Activated T-helper 9 cell treated with anti-CD3 and anti-CD28 coated beads, Interleukin-2, amount 50 U/mL, for 16 hours (primary cell): Measurements from ENCODE around the gene VEPH1.

Source experiments
- DNase-seq: peaks from one replicate; pipeline ENCODE4 v3.0.0-alpha.2; 2020; ENCODE audit warnings: low read depth

Gene VEPH1

GRCh38 chr3:157259825-157260224 lies 243.4 kb downstream of the VEPH1 start:
- DNase-seq, result no peak

- DNase-seq, result no peak
These were observed 246.1 kb downstream of the VEPH1 start for GRCh38 chr3:157257101-157257500.

GRCh38 chr3:157255797-157256196 lies 247.4 kb downstream of the VEPH1 start:
- no peak for DNase-seq

GRCh38 chr3:157251685-157252084 lies 251.5 kb downstream of the VEPH1 start:
- no peak for DNase-seq

GRCh38 chr3:157249606-157250005 lies 253.6 kb downstream of the VEPH1 start:
- no peak for DNase-seq

GRCh38 chr3:157248590-157249422 lies 254.4 kb downstream of the VEPH1 start:
- no peak for DNase-seq

- DNase-seq, result no peak
These were observed 255.8 kb downstream of the VEPH1 start for GRCh38 chr3:157247391-157247790.

GRCh38 chr3:157242836-157243235 lies 260.4 kb downstream of the VEPH1 start:
- no peak for DNase-seq

- no peak for DNase-seq
These were observed 261.6 kb downstream of the VEPH1 start for GRCh38 chr3:157241599-157241998.

GRCh38 chr3:157240408-157240807 lies 262.8 kb downstream of the VEPH1 start:
- DNase-seq, result no peak

GRCh38 chr3:157239082-157239704 lies 264.0 kb downstream of the VEPH1 start:
- DNase-seq, result peak; percentile 49

GRCh38 chr3:157238457-157238856 lies 264.8 kb downstream of the VEPH1 start:
- DNase-seq, result no peak

- no peak for DNase-seq
These were observed 265.3 kb downstream of the VEPH1 start for GRCh38 chr3:157237886-157238285.

GRCh38 chr3:157235291-157235690 lies 267.9 kb downstream of the VEPH1 start:
- DNase-seq, result no peak

- no peak for DNase-seq
These were observed 269.3 kb downstream of the VEPH1 start for GRCh38 chr3:157233923-157234322.

GRCh38 chr3:157232141-157232540 lies 271.1 kb downstream of the VEPH1 start:
- no peak for DNase-seq

GRCh38 chr3:157231071-157231470 lies 272.1 kb downstream of the VEPH1 start:
- no peak for DNase-seq

- no peak for DNase-seq
These were observed 276.9 kb downstream of the VEPH1 start for GRCh38 chr3:157226173-157226847.

GRCh38 chr3:157225001-157225400 lies 278.2 kb downstream of the VEPH1 start:
- DNase-seq, result no peak

GRCh38 chr3:157220883-157221282 lies 282.3 kb downstream of the VEPH1 start:
- no peak for DNase-seq

GRCh38 chr3:157220211-157220610 lies 283.0 kb downstream of the VEPH1 start:
- DNase-seq, result no peak

GRCh38 chr3:157219215-157219614 lies 284.0 kb downstream of the VEPH1 start:
- DNase-seq, result no peak
